ENCODE measurements around the gene SLC39A10.

DNA sequence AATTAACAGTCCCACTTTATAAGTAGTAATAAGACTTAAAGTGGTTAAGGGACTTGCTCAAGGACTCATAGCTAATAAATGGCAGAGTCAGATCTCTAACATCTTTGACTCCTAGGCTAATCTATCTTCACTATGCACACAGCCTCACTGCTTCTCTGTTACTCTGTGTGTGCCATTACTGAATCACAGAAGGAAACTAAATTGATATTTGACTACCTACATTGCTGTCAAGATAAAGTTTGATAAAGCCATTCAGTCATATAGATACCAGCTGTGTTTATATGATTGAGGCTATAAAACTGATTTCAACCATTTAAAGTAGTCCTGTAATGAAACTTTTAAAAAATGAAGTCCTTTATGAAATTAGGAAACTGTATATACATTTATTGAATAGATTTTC is 10.9 kb downstream of the SLC39A10 start:
- TF ChIP-seq, protein P1, sequence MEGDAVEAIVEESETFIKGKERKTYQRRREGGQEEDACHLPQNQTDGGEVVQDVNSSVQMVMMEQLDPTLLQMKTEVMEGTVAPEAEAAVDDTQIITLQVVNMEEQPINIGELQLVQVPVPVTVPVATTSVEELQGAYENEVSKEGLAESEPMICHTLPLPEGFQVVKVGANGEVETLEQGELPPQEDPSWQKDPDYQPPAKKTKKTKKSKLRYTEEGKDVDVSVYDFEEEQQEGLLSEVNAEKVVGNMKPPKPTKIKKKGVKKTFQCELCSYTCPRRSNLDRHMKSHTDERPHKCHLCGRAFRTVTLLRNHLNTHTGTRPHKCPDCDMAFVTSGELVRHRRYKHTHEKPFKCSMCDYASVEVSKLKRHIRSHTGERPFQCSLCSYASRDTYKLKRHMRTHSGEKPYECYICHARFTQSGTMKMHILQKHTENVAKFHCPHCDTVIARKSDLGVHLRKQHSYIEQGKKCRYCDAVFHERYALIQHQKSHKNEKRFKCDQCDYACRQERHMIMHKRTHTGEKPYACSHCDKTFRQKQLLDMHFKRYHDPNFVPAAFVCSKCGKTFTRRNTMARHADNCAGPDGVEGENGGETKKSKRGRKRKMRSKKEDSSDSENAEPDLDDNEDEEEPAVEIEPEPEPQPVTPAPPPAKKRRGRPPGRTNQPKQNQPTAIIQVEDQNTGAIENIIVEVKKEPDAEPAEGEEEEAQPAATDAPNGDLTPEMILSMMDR (IDR thresholded peaks at IDR 0.05) = no peak
- TF ChIP-seq POLR2AphosphoS5 (IDR thresholded peaks at IDR 0.05) (no peak), POLR2A (IDR thresholded peaks at IDR 0.05) (no peak)
